ENCODE data around the gene SENP1.

The SENP1 gene

DNA sequence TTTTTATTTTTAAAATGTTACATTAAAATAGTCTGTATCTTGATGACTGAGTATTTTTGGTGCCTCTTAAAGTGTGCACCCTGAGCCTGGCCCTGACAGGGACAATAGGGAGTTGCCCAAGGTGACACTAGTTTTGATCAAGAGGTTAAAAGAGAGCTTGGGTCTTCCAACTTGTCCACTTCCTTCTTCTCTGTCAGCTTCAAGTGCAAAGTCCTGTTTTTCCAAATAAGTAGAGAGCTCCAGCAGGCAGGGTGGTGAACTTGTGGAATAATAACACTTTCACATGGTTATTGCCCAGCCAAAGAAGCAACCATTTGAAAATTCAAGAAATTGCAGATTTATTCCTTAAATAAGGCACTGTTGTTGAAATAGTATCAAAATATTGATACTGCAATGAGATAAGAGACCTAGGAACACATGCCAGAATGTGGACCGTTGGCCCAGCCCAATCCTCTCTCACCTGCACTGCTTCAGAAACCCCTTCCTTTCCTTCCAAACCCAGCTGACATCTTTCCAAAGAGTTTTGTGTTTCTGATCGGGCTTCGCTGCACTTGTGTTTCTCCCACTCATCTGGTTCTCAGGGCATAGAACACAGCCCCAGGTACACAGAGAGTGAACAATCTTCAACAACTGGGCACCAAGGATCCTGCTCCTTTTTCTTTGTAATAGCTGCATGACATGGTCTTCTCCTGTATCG, 87.8 kb downstream of the SENP1 start:
- no peak for DNase-seq (ENCODE audit: low read depth)

DNA sequence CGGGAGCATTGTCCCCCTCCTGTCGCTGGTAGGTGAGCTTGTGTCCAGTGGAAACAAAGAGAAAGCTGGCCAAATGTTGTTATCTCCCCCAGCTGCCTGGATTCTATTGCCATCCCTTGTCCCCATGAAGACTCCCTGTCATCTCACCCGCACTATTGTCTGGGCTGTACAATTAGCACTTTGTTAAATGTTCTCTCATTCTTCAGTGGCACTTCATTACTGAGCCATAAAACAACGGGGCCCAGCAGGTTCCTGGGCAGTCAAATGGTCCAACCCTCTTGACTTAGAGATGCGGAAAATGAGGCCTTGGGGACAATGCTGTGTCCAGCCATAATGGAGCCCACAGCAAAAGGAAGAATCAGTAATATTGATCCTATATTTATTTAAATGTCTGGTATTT, 88.4 kb downstream of the SENP1 start:
- DNase-seq (ENCODE audit: low read depth) = no peak

- DNase-seq (ENCODE audit: low read depth) = no peak
Measured at GRCh38 chr12:48016373-48017020, 89.4 kb downstream of the SENP1 start.

GRCh38 chr12:48015954-48016353, 89.9 kb downstream of the SENP1 start:
- DNase-seq (ENCODE audit: low read depth) = no peak

DNA sequence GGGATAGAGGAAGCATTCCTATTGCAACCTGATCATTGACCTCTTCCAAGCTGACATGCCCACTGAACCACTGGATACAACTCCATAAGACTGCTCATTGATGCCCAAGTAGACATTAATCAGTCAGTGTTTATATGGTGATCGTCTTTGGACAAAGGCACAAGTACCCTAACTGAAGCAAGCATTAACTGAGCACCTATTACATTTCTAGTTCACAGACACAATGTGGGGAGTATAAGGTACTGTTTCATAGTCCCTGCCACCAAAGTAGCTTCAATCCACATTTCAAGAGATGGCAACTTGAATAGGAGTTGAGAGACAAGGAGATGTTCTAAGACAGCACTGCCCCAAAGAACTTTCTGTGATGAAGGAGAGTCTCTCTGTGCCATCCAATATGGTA, 90.8 kb downstream of the SENP1 start:
- no peak for DNase-seq (ENCODE audit: low read depth)

DNA sequence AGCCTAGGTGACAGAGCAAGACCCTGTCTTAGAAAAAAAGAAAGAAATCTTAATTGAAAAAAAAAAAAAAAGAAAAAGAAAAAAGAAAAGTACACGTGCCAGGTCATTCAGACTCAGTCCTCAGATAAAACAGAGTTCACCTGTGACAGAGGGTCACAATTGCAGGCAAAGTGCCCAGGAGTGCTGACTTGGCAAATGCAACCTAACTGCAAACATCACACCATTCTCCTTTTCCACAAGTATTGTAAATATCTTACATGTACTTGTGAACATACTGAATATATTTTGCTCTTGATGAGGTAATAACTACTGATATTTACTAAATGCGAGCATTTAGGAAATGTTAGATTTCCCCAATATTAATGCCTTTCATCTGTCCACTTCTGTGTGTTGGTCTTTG, 92.6 kb downstream of the SENP1 start:
- no peak for DNase-seq (ENCODE audit: low read depth)

GRCh38 chr12:48012070-48012469, 93.8 kb downstream of the SENP1 start:
- no peak for DNase-seq (ENCODE audit: low read depth)

- no peak for DNase-seq (ENCODE audit: low read depth)
Measured at GRCh38 chr12:48010366-48010970, 95.4 kb downstream of the SENP1 start.

DNA sequence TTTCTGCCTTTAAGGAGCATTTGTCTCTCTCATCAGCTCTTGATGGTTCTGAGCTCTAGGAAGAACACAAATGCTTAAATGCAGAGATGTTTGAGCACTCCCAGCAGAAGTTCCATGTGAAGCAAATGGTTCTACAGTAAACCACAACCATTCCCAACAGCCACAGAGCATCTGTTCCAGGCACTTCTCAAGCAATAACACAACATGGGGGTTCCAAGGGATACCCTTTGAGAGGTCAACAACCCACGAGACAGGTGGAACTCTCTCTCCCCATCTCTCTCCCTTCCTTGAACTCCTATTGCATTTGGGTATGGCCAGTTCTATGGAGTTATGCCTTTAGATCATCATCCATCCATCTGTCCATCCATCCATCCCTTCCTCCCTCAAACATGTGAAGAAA, 96.4 kb downstream of the SENP1 start:
- no peak for DNase-seq (ENCODE audit: low read depth)

DNA sequence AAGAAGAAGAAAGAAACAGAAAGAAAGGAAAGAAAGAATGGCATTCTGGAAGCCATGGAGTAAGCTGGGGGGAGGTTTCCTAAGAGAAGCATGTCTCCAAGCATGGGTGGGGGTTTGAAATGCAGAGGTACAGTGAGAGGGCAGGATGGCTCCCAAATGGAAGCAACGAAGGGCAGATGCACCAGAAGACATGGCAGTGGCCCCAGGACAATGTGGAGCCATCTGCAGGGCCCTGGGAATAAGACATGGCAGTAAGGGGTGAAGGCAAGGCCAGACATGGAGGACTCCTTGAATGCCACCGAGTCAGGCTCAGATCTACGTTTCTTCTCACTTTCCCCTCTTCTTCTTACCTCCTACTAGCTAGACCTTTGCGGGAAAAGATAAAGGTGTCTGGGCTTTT, 96.9 kb downstream of the SENP1 start:
- DNase-seq (ENCODE audit: low read depth) = no peak

GRCh38 chr12:48008349-48008748, 97.5 kb downstream of the SENP1 start:
- no peak for DNase-seq (ENCODE audit: low read depth)

- no peak for DNase-seq (ENCODE audit: low read depth)
Measured at GRCh38 chr12:48007206-48007605, 98.7 kb downstream of the SENP1 start.

- no peak for DNase-seq (ENCODE audit: low read depth)
Measured at GRCh38 chr12:48005750-48006021, 100.2 kb downstream of the SENP1 start.

DNA sequence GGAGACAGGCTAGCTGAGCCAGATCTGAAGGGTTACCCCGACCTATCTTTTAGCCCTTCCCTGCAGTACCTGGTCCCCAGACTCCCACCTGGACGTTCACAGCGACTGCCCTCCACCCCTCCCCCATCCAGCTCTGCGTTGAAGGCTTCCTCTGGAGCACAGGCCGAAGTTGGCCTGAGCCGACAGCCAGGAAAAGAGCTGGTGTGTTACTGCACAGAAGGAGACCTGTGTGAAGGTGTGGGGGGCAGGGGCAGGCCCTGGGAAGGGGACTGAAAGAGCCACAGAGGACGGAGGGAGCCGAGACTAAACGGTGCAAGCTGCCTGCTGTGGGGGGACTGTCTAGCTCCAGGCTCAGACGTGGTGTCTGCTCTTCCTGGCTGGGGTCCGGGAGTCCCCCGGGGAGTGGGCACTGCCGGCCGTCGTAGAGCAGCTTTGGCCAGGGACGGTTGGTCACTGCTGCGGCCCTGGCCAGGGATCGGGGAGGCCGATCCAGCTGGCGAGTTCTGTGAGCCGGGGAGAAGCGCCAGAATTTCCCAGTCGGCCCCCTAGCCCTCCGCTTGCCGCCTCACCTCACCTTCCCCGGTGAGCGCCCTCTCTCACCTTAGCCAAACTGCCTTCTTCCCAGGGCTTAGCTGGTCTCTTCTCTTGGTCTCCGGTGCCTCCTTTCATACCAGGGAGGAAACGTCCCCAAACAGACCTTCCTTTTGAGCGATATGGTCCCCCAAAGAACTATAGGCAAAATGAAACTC, 100.7 kb downstream of the SENP1 start:
- DNase-seq (ENCODE audit: low read depth) = no peak

DNA sequence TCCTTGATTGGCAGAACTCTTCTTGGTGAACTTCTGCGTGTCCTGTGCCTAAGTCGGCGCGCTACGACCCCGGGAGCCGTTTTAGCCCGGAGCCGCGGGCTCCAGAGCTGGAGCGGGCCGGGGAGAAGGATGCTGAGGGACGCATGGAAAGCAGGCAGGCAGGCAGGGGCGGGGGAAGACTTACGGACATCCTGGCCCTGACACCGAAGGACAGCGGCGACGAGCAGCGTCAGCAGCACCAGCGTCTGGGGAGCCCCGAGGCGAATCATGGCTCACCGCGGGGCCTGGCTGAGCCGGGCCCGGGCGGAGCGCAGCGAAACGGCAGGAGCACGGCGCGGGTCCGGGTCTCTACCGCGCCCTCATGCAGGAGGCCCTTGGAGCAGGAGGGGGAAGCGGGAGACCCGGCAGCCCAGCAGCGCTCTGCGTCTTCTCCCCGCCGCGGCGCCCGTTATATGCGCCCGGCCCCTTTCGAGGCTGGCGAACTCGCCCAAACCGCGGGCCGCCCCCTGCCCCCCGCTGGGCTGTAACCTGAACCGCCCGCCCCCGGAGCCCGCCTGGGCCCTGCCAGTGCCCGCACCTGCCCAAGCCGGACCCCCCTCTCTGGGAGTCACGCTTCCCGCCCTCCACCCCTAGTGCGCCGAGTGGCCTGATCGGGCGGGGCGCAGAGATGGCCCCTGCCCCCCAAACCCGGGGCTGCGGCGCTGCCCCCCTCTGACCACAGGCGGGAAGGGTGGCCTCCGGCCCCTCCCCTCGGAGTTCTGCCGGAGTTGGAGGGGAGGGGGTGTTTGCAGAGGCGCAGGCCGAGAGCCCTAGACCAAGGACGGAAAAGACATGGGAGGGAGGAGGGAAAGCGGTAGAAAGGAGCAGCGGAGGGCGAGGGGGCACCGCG, 101.6 kb downstream of the SENP1 start, which contains the start of gene COL2A1:
COL2A1 (minus strand) TSS at position 424 of the 889 bp plus-strand sequence; CDS start at position 269, 155 bp downstream.
- DNase-seq (ENCODE audit: low read depth) = no peak

DNA sequence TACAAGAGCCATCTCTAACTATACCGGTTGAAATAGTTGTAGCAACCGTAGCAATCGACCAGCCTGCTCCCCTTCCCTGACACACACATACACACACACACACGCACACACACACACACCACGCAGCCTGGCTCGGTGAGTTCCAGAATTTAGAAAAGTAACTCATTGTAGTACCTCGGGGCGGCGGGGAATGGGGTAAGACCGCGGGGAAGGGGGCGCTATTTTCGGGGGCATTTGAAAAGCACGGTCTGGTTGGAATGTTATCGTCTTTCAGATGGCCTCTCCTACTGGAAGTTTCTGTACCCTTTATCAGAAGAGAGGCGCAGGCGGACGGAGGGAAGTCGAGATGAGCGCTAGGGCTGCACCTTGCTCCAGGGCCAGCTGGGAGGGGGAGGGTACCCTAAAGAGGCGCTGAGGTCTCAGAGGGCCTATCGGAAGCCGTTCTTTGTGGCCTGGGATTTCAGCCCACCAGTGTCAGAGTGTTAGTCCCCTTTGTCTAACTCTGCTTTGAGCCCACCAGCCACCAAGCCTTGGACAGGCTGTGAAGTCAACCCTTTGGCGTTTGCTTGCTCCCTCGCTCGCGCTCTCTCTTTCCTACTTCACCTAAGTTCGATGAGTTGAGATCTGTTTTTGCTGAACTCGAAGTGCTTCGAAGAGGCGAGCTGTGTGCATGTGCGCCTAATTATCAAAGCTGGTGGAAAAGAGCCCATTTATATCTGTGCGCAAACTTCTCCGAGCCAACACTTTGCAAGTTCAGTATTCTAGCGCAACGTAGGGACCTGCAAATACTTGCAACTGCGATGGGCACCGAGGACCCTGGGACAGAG, 102.4 kb downstream of the SENP1 start:
- no peak for DNase-seq (ENCODE audit: low read depth)

DNA sequence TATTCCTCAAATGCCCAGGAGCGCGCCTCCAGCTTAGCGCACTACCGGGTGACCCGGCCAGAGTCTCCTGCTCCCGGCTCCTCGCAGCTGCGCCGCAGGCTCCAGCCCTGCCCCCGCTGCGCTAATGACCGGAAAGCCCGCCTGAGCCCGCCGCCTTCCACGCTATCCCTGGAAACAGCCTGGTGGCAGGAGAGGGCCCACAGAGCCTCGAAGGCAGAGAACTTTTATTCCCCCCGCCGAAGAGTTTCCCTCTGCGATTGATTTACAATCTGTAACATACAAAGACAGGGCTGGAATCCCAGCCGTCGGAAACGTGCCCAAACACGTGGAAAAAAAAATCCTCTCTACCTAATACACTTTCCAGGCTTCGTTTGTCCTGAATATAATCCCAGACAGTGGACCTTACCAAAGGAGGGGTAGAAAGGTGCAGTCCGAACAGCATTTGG, 103.1 kb downstream of the SENP1 start:
- no peak for DNase-seq (ENCODE audit: low read depth)

DNA sequence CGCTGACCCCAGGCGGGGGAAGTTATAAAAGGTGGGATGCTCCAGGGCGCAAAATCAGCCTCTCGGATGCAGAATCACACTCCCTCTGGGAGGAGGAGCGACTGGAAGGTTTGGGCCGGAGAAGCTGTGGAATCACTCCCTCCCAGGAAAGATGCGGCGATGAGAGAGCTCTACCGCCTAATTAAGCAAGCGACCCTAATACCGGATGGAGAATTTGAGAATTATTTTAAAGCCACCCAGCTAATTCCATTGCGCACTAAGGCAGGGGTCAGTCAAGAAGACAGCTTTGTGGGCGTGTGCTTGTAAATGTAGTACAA, 103.5 kb downstream of the SENP1 start:
- DNase-seq (ENCODE audit: low read depth) = no peak

DNA sequence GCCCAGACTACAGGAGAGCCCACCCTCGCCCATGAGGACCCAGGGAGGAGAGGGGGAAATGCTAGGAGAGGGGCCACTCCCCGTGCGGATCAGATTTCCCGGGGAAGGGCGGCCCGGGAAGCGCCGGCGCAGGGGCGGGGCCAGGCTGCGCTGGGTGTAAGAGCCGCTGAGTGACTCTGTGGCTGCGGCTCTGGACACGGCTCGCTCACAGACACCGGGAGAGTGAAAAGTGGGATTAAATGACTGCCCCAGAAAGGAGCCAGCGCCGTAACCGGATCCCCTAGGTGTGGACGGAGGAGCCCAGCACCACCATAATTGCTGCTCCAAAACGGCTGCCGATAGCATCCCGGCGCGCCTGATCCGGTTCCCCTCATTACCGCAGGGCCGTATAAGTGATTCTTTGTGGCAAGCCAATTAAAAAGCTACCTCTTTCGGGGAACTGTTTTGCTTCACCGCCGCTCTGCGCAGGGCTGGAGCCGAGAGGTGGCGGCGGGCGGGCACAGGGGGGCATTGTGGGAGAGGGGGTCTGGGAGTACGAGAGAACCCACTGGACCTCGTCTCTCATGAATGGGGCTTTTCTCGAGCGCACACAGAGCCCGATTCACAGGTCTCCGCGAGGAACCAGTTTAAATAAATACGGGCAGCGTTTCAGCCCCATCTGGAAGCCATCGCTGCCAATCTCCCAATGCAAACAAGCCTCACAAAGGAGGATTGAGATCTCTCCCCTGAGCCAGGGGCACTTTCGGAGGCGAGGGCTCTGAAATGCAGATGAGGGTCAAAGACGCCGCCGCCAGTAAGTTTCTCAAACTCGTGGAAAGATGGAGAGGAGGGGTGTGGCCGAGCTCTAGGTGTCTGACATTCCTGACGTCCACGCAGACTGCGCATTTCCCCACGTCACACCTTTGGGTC, 104.1 kb downstream of the SENP1 start:
- no peak for DNase-seq (ENCODE audit: low read depth)

GRCh38 chr12:48000878-48001504, 104.9 kb downstream of the SENP1 start:
- DNase-seq (ENCODE audit: low read depth) = no peak

Data from non-pigmented ciliary epithelial cell (primary cell).